Spinal cord (tissue), 10 donors: ENCODE results near the gene INPP4A. TPM values are rescaled to one million over a fixed set of nuclear protein-coding genes. Genes with fewer than 3 reads are reported as not detected.

Experiments used
- DNase-seq, 6 donors: peaks; one replicate each; pipeline versions ENCODE4 v3.0.0 to v3.0.0-alpha.2; 2013 to 2015; ENCODE audit warnings: low spot score in 6 of 6, low read depth in 4 of 6
- H3K27ac ChIP-seq: one replicate; pipeline ENCODE4 v1.5.1; 2013; ENCODE audit warnings: low read depth, low read length, control low read depth
- H3K27me3 ChIP-seq: one replicate; pipeline ENCODE4 v1.6.1; 2013; ENCODE audit warnings: low read length; ENCODE audit not compliant: control insufficient read depth, insufficient read depth
- H3K36me3 ChIP-seq: one replicate; pipeline ENCODE4 v1.6.1; 2013; ENCODE audit warnings: low read length; ENCODE audit not compliant: control insufficient read depth, insufficient read depth
- H3K4me1 ChIP-seq: one replicate; pipeline ENCODE4 v1.6.1; 2013; ENCODE audit warnings: low read length; ENCODE audit not compliant: control insufficient read depth, insufficient read depth
- H3K4me3 ChIP-seq: one replicate; pipeline ENCODE4 v1.5.1; 2013; ENCODE audit warnings: low read depth, low read length, control low read depth
- H3K9me3 ChIP-seq: one replicate; pipeline ENCODE4 v1.6.1; 2013; ENCODE audit warnings: low read length; ENCODE audit not compliant: control insufficient read depth, insufficient read depth
- WGBS: methylation state at CpG from one replicate; pipeline ENCODE4 v1.1.5; 2013; ENCODE audit warnings: missing lambda C conversion rate; ENCODE audit not compliant: insufficient coverage; 5-methylcytosine and 5-hydroxymethylcytosine counted together
- polyA plus RNA-seq, 2 donors: library from polyadenylated mRNA; unstranded; fragments of 120-200 nt; gene quantifications; one replicate each; pipeline ENCODE4 v1.2.1, GENCODE V29; 2013; ENCODE audit not compliant: insufficient read length in 2 of 2
- total RNA-seq, 2 donors: library from RNA; depleted of rRNA in 1 of 2; stranded (reverse); fragments of 120-200 nt in 1 of 2; fragments of >200 nt in 1 of 2; gene quantifications; one replicate each; pipeline versions ENCODE4 v1.2.3 to v1.2.4, GENCODE V29; 2013 to 2014
- donor health status: healthy.

The INPP4A gene
- total and polyA plus RNA-seq, 4 donors: 31.2 to 55.0 (median 42.0) TPM

DNA sequence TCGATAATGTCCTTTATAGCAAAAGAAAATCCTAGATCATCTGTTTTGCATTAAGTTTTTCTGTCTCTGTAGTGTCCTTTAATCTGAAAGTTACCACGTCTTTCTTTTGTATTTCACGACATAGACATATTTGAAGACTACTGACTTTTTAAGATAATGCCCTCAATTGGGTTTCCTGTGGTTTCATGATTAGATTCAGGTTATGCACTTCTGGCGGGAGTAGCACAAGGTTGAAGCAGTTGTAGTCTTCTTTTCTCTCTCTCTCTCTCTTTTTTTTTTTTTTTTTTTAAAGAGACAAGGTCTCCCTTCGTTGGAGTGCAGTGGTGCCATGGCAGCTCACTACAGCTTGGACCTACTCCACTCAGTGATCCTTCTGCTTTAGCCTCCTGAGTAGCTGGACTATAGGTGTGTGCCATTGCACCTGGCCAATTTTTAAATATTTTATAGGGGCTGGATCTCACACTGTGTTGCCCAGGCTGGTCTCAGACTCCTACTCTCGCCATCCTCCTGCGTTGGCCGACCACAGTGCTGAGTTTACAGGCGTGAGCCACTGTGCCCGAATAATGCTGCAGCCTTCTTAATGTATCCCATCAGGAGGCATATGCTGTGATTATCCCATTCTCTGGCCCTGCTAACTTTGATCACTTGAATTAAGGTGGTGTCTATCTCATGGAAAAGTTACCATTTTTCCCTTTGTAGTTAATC lies 3.9 kb downstream of the INPP4A start:
- H3K9me3 ChIP-seq: no peaks in the 10 kb centered on the region
- DNase-seq: no peak
- H3K4me1 ChIP-seq: peaks cover 22% of the 10 kb centered on the region
- 88% methylated on average over 5 of the region's 10 CpGs for WGBS
- H3K4me3 ChIP-seq: no peak overlapping the region
- H3K27me3 ChIP-seq: no peaks in the 10 kb centered on the region
- no peaks in the 10 kb centered on the region for H3K36me3 ChIP-seq
- H3K27ac ChIP-seq: no peak overlapping the region

DNA sequence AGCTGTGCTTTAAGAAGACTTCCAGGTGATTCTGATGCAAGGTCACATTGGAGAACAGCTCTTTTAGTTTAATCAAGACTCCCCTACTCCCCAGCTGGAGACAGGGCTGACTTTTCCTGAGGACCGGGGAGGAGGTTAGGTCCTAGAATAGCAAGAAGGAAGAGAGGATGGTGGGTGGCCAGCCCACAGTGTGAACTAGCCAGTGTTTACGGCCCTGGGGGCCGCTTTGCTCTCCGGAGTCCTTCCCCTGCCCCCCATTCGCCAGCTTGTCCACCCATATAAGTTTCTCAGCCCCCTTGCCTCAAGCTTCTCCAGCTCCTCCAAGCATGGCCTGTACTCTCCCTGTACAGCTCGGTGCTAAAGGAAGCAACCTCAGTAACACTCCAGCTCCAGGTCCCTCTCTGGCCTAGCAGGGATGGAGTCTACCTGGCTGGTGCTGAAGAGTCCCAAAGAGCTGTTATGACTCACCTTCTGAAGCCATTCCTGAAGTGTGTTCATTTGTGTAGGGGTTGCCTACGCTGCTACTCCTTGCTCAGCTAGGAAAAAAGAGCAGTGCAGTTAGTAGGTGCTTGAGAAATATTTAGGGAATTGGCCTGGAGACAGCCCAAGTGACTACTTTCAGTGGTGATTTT lies 7.9 kb downstream of the INPP4A start:
- 92% methylated on average over 5 of the region's 7 CpGs for WGBS
- no peaks in the 10 kb centered on the region for H3K27me3 ChIP-seq
- H3K4me1 ChIP-seq: peaks cover 19% of the 10 kb centered on the region

DNA sequence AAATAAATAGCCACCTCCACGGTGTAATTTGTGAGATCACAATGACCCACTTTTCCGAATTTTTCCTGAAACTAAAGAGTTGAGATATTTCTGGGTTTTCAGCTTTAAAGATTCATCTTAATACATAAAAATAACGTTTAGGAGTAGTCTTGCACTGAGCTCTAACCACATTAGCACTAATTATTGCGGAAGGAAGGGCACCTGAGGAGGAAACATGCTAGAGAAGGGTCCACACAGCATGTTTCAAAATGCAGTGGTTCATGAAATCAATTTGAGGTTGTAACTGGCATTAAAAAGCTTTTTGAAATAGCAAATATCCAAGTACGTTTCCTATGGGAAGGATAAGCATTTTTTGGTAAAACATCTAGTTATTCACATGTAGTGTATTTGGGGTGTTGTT lies 8.4 kb downstream of the INPP4A start:
- Histone ChIP-seq H3K4me1 (peaks cover 19% of the 10 kb centered on the region), H3K9me3 (no peaks in the 10 kb centered on the region), H3K4me3 (no peak overlapping the region), H3K27ac (no peak overlapping the region), H3K36me3 (peaks cover 8% of the 10 kb centered on the region), H3K27me3 (no peaks in the 10 kb centered on the region)
- WGBS: 100% methylated on average over 1 of the region's 5 CpGs
- no peak for DNase-seq

More for the DNA sequence above, 7.9 kb downstream of the INPP4A start:
- no peak for DNase-seq
- H3K9me3 ChIP-seq: no peaks in the 10 kb centered on the region
- H3K27ac ChIP-seq: no peak overlapping the region
- H3K36me3 ChIP-seq: peaks cover 8% of the 10 kb centered on the region
- no peak overlapping the region for H3K4me3 ChIP-seq

DNA sequence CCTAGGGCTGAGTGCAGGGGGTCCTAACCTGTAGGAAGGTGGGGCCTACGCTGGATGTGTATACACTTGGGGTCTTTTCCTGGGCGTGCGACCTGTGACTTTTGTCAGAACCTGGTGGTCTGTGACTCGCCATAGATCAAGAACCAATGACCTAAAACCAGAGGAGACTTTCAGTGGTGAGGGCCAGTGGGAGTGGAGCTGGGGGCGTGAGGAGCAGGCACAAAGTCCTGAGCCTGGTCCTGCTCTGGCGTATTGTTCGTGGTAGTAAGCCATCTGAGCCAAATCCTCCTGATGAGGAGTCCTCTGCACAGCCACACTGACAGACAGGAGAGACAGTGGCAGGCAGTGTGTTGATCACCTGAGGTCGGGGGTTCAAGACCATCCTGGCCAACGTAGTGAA lies 8.9 kb downstream of the INPP4A start:
- Histone ChIP-seq H3K4me3 (no peak overlapping the region), H3K27ac (no peak overlapping the region), H3K27me3 (no peaks in the 10 kb centered on the region), H3K36me3 (peaks cover 8% of the 10 kb centered on the region), H3K9me3 (no peaks in the 10 kb centered on the region), H3K4me1 (peaks cover 19% of the 10 kb centered on the region)
- WGBS: 97% methylated on average over 7 of the region's 9 CpGs
- no peak for DNase-seq

DNA sequence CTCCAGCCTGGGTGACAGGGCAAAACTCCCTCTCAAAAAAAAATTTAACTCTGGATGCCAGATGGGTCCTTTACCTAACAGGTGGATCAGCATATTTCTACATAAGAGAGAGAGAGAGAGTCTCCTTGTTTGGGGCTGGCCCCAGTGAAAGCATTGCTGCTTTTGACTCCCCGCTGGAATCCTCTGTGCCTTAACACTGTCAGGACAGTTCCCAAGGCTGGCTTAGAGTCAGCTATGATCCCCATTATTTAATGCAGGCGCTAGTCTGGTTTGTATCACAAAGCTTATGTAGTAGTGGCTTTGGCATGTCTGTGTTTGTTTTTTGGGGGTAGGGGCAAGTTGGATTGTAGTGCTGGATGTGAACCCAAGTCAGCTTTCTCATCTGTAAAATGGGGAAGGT lies 9.4 kb downstream of the INPP4A start:
- H3K27ac ChIP-seq: no peak overlapping the region
- no peaks in the 10 kb centered on the region for H3K9me3 ChIP-seq
- WGBS: 90% methylated on average over 2 of the region's 2 CpGs
- H3K27me3 ChIP-seq: no peaks in the 10 kb centered on the region
- H3K4me3 ChIP-seq: no peak overlapping the region
- peaks cover 25% of the 10 kb centered on the region for H3K4me1 ChIP-seq
- H3K36me3 ChIP-seq: peaks cover 13% of the 10 kb centered on the region
- DNase-seq: no peak

DNA sequence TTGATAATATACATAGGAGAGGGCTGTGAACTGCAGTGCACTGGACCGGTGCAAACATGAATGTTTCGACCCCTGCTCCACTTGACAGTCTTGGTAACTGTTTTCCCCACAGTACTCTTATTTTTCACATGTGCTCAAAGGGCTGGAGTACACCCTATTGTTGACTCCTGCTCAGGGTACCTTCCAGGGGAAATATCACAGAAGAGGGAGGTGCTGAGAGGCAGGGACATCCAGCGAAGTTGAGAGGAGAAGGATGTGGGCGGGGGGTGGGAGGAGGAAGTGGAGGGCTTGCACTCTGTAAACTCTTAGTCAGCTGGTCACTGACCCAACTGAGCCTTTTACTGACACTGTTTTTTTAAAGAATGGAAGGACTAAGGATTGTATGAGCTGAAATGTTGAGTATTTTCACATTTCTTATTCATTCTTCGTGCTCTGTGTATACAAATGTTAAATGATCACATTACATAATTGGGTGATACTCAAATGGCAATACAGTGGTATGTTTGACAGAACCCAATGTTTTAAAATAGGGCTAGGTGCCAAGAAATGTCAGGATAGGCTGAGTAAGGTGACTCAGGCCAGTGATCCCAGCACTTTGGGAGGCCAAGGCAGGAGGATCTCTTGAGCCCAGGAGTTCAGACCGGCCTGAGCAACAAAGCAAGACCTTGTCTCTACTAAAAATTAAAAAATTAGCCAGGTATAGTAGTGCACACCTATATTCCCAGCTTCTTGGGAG lies 10.0 kb downstream of the INPP4A start:
- Histone ChIP-seq H3K4me1 (peaks cover 27% of the 10 kb centered on the region), H3K4me3 (no peak overlapping the region), H3K9me3 (no peaks in the 10 kb centered on the region), H3K27me3 (no peaks in the 10 kb centered on the region), H3K36me3 (peaks cover 14% of the 10 kb centered on the region), H3K27ac (no peak overlapping the region)
- 67% methylated on average over 2 of the region's 6 CpGs for WGBS
- DNase-seq: no peak

DNA sequence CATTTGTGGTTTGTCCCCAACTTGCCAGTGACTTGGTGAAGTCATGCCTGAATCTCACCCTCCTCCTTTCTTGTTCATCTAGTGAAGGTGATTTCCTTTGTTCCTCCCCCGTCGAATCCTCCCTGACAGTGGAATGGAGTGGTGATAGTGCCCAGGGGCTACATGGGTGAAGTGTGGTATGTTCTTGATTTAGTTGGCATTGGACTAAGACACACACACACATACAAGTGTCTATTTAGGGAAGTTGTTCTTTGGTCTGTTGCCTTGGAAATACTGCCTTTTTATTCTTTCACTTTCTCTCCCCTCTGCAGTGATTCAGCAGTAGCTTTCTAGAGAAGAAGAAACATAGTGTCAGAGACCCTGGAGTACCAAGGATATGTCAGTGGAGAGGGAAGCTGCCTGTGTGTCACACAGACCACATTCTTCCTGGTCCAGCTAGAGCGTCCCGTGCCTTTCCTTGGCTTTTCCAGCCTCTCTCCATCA lies 10.9 kb downstream of the INPP4A start:
- no peak overlapping the region for H3K27ac ChIP-seq
- peaks cover 32% of the 10 kb centered on the region for H3K4me1 ChIP-seq
- DNase-seq: no peak

DNA sequence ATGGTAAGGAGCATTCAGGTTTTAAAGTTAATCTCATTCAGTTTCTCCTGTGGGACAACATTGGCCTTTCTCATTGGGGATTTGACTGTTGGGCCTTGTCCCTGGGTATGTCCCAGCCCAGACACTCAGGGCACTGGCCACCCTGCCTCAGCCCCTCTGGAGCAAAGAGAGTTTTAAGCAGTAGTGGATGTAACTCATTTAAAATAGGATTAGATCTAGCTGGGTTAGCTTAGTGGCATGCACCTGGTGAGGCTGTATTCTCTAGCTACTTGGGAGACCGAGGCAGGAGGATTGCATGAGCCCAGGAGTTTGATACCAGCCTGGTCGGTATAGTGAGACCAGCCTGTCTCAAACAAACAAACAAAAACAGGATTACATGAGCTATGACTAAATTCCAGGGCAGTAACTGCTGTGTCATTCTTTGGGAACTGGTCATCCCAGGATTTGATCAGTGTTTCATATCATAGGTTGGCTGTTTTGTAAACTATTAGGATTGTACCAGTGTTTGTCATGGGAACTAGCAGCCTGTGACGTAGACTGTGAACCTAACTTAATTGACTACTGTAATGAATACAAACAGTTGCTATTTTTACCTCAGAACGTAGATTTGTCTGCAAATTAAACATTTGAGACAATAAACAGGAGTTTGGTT lies 12.5 kb downstream of the INPP4A start:
- Histone ChIP-seq H3K27ac (no peak overlapping the region), H3K4me1 (peaks cover 41% of the 10 kb centered on the region), H3K9me3 (no peaks in the 10 kb centered on the region), H3K4me3 (no peak overlapping the region), H3K36me3 (peaks cover 14% of the 10 kb centered on the region), H3K27me3 (no peaks in the 10 kb centered on the region)
- WGBS: 100% methylated on average over 1 of the region's 4 CpGs
- no peak for DNase-seq

More for the DNA sequence above, 10.9 kb downstream of the INPP4A start:
- WGBS: 68% methylated on average over 2 of the region's 4 CpGs
- no peaks in the 10 kb centered on the region for H3K27me3 ChIP-seq
- H3K4me3 ChIP-seq: no peak overlapping the region
- H3K9me3 ChIP-seq: no peaks in the 10 kb centered on the region
- H3K36me3 ChIP-seq: peaks cover 14% of the 10 kb centered on the region

DNA sequence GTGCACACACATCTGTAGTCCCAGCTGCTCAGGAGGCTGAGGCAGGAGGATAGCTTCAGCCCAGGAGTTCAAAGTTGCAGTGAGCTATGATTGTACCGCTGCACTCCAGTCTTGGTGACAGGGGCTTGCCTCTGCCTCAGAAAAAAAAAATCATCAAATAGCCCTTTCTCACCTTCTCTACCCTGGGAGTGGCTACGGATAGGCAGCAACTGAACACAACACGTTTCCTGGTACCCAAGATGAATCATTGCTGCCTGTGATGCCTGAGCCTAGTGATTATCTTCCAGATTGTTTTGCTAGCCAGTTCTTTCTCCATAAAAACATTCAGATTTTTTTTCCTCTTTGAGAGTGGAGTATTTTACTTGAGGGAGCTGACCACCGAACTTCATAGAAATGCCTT lies 13.5 kb downstream of the INPP4A start:
- WGBS: 90% methylated on average over 2 of the region's 4 CpGs
- no peaks in the 10 kb centered on the region for H3K27me3 ChIP-seq
- no peaks in the 10 kb centered on the region for H3K9me3 ChIP-seq
- DNase-seq: no peak
- H3K4me1 ChIP-seq: peaks cover 37% of the 10 kb centered on the region
- no peak overlapping the region for H3K27ac ChIP-seq
- H3K4me3 ChIP-seq: no peak overlapping the region
- H3K36me3 ChIP-seq: peaks cover 14% of the 10 kb centered on the region
